Measurements from ENCODE around the gene FAM240B.

GRCh38 chr9:38671748-38672147 lies 48.2 kb downstream of the FAM240B start:
- TF ChIP-seq EZH2 (IDR thresholded peaks at IDR 0.05; ENCODE audit: low read length, unreplicated experiment) (no peak), CTCF (conservative IDR thresholded peaks at IDR 0.05; ENCODE audit: low read depth, low read length) (no peak)
